SK-N-SH treated with all-trans-retinoic acid at 6 μM for 48 hours (cell line): ENCODE results near the gene DTNA.

Experiments
- ATAC-seq: fragments of 200-7000 bp; cut with Tn5 transposase; 3 replicates; pipeline ENCODE4 v1.9.1; 2020; ENCODE audit warnings: mild to moderate bottlenecking, moderate library complexity
- ARNTL ChIP-seq: fragments of 450-650 bp; formaldehyde crosslinking; IDR thresholded peaks from 2 replicates; pipeline ENCODE4 v1.5.0; 2020; ENCODE audit warnings: low read depth, mild to moderate bottlenecking, moderate library complexity, borderline replicate concordance
- BACH2 ChIP-seq: fragments of 250-450 bp; sonication (Bioruptor Pico); IDR thresholded peaks from 2 replicates; pipeline ENCODE4 v1.9.0; 2021; ENCODE audit warnings: mild to moderate bottlenecking, borderline replicate concordance
- CSDC2 ChIP-seq: fragments of 250-450 bp; sonication (Bioruptor Pico); IDR thresholded peaks from 2 replicates; pipeline ENCODE4 v1.5.0; 2020; ENCODE audit warnings: mild to moderate bottlenecking, moderate library complexity
- GLIS3 ChIP-seq: fragments of 250-450 bp; sonication (Bioruptor Pico); IDR thresholded peaks from 2 replicates; pipeline ENCODE4 v1.5.0; 2020; ENCODE audit warnings: mild to moderate bottlenecking, moderate library complexity
- ISL1 ChIP-seq: fragments of 250-450 bp; sonication (Bioruptor Pico); IDR thresholded peaks from 2 replicates; pipeline ENCODE4 v2.1.2; 2022; ENCODE audit warnings: mild to moderate bottlenecking, moderate library complexity
- OSR1 ChIP-seq: fragments of 250-450 bp; sonication (Bioruptor Pico); IDR thresholded peaks from 2 replicates; pipeline ENCODE4 v1.8.0; 2022; ENCODE audit warnings: moderate library complexity, mild to moderate bottlenecking, inconsistent platforms
- PPARA ChIP-seq: fragments of 250-450 bp; sonication (Bioruptor Pico); IDR thresholded peaks from 2 replicates; pipeline ENCODE4 v1.5.0; 2020; ENCODE audit warnings: mild to moderate bottlenecking, borderline replicate concordance
- RARB ChIP-seq: fragments of 250-450 bp; sonication (Bioruptor Pico); IDR thresholded peaks from 2 replicates; pipeline ENCODE4 v1.8.0; 2021; ENCODE audit warnings: mild to moderate bottlenecking, moderate library complexity
- SNAI2 ChIP-seq: fragments of 250-450 bp; sonication (Bioruptor Pico); IDR thresholded peaks from 2 replicates; pipeline ENCODE4 v1.5.0; 2020; ENCODE audit warnings: mild to moderate bottlenecking, moderate library complexity
- TCF4 ChIP-seq: fragments of 250-450 bp; sonication (Bioruptor Pico); IDR thresholded peaks from 2 replicates; pipeline ENCODE4 v1.8.0; 2021; ENCODE audit warnings: mild to moderate bottlenecking, moderate library complexity, borderline replicate concordance
- ZFP3 ChIP-seq: fragments of 250-450 bp; sonication (Bioruptor Pico); IDR thresholded peaks from 2 replicates; pipeline ENCODE4 v1.5.0; 2020; ENCODE audit warnings: mild to moderate bottlenecking, moderate library complexity
- ZFP30 ChIP-seq: fragments of 450-650 bp; formaldehyde crosslinking; IDR thresholded peaks from 2 replicates; pipeline ENCODE4 v1.5.0; 2022; ENCODE audit warnings: mild to moderate bottlenecking, moderate library complexity
- ZNF565 ChIP-seq: fragments of 450-650 bp; formaldehyde crosslinking; conservative IDR thresholded peaks from 2 replicates; pipeline ENCODE4 v1.5.0; 2020; ENCODE audit warnings: low read depth, mild to moderate bottlenecking, moderate library complexity
- ZNF70 ChIP-seq: fragments of 450-650 bp; formaldehyde crosslinking; IDR thresholded peaks from 2 replicates; pipeline ENCODE4 v1.5.0; 2020; ENCODE audit warnings: mild to moderate bottlenecking, moderate library complexity
- ZNF8 ChIP-seq: fragments of 450-650 bp; formaldehyde crosslinking; IDR thresholded peaks from 2 replicates; pipeline ENCODE4 v1.5.0; 2020; ENCODE audit warnings: mild to moderate bottlenecking, moderate library complexity
- TF ChIP-seq, protein P1 (sequence below): fragments of 250-450 bp; sonication (Bioruptor Pico); IDR thresholded peaks from 2 replicates; pipeline ENCODE4 v1.8.0; 2020; ENCODE audit warnings: mild to moderate bottlenecking, moderate library complexity, borderline replicate concordance
- TF ChIP-seq, protein P2 (sequence below): fragments of 250-450 bp; sonication (Bioruptor Pico); IDR thresholded peaks from 2 replicates; pipeline ENCODE4 v1.8.0; 2021; ENCODE audit warnings: low read depth, mild to moderate bottlenecking, moderate library complexity, borderline replicate concordance
- TF ChIP-seq, protein P3 (sequence below): fragments of 250-450 bp; sonication (Bioruptor Pico); IDR thresholded peaks from 2 replicates; pipeline ENCODE4 v1.5.0; 2020; ENCODE audit warnings: mild to moderate bottlenecking, moderate library complexity
- TF ChIP-seq, protein P4 (sequence below): fragments of 250-450 bp; sonication (Bioruptor Pico); IDR thresholded peaks from 2 replicates; pipeline ENCODE4 v1.5.1; 2021; ENCODE audit warnings: mild to moderate bottlenecking, moderate library complexity

Gene DTNA

DNA sequence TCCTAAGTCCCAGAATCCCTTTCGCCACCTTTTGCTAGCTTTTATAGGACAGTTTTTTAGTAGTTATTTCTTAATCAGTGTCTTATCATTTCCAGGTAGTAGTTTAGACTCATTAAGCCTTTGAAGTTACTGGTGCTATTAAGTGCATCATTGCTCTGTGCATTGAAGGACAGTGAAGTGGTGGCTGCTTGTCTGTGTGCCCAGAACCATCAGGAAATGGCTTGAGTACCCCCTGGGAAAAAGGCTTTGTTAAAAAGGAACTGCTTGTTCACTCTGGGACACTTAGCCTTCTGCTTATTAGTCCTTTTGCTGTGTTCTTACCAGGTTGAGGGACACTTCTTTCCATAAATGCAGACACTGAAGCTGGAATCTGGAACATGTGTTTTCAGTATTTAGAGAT, 30.0 kb downstream of the DTNA start (continued):
- TF ChIP-seq, protein P1, sequence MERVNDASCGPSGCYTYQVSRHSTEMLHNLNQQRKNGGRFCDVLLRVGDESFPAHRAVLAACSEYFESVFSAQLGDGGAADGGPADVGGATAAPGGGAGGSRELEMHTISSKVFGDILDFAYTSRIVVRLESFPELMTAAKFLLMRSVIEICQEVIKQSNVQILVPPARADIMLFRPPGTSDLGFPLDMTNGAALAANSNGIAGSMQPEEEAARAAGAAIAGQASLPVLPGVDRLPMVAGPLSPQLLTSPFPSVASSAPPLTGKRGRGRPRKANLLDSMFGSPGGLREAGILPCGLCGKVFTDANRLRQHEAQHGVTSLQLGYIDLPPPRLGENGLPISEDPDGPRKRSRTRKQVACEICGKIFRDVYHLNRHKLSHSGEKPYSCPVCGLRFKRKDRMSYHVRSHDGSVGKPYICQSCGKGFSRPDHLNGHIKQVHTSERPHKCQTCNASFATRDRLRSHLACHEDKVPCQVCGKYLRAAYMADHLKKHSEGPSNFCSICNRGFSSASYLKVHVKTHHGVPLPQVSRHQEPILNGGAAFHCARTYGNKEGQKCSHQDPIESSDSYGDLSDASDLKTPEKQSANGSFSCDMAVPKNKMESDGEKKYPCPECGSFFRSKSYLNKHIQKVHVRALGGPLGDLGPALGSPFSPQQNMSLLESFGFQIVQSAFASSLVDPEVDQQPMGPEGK (CRISPR knock-in tag): no peak
- TF ChIP-seq, all 23 proteins: peak for 0

DNA sequence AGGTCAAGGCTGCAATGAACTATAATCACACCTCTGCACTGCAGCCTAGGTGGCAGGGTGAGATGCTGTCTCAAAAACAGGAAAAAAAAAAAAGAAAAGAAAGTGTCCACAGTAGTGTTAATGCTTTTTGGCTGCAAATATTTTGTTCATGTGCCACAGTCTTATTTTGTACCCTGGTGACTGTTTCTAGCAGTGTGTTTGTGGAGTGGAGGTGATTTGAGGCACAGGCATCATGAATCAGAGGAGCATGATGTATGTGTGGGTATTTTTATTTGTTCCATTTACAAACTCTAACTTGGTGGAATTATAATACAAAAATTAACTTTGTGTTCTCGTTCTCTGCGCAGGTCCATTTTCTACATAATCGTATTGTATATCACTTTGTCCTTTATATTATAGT, 30.6 kb downstream of the DTNA start:
- no peak for ATAC-seq
- TF ChIP-seq ARNTL (CRISPR knock-in tag): no peak
- TF ChIP-seq, protein P2, sequence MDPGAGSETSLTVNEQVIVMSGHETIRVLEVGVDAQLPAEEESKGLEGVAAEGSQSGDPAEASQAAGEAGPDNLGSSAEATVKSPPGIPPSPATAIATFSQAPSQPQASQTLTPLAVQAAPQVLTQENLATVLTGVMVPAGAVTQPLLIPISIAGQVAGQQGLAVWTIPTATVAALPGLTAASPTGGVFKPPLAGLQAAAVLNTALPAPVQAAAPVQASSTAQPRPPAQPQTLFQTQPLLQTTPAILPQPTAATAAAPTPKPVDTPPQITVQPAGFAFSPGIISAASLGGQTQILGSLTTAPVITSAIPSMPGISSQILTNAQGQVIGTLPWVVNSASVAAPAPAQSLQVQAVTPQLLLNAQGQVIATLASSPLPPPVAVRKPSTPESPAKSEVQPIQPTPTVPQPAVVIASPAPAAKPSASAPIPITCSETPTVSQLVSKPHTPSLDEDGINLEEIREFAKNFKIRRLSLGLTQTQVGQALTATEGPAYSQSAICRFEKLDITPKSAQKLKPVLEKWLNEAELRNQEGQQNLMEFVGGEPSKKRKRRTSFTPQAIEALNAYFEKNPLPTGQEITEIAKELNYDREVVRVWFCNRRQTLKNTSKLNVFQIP (CRISPR knock-in tag): no peak
- TF ChIP-seq ISL1 (CRISPR knock-in tag): no peak
- TF ChIP-seq SNAI2 (CRISPR knock-in tag): no peak
- no peak for TF ChIP-seq TCF4 (CRISPR knock-in tag)
- TF ChIP-seq BACH2 (CRISPR knock-in tag): no peak
- TF ChIP-seq, protein P3, sequence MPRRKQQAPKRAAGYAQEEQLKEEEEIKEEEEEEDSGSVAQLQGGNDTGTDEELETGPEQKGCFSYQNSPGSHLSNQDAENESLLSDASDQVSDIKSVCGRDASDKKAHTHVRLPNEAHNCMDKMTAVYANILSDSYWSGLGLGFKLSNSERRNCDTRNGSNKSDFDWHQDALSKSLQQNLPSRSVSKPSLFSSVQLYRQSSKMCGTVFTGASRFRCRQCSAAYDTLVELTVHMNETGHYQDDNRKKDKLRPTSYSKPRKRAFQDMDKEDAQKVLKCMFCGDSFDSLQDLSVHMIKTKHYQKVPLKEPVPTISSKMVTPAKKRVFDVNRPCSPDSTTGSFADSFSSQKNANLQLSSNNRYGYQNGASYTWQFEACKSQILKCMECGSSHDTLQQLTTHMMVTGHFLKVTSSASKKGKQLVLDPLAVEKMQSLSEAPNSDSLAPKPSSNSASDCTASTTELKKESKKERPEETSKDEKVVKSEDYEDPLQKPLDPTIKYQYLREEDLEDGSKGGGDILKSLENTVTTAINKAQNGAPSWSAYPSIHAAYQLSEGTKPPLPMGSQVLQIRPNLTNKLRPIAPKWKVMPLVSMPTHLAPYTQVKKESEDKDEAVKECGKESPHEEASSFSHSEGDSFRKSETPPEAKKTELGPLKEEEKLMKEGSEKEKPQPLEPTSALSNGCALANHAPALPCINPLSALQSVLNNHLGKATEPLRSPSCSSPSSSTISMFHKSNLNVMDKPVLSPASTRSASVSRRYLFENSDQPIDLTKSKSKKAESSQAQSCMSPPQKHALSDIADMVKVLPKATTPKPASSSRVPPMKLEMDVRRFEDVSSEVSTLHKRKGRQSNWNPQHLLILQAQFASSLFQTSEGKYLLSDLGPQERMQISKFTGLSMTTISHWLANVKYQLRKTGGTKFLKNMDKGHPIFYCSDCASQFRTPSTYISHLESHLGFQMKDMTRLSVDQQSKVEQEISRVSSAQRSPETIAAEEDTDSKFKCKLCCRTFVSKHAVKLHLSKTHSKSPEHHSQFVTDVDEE (CRISPR knock-in tag): no peak

DNA sequence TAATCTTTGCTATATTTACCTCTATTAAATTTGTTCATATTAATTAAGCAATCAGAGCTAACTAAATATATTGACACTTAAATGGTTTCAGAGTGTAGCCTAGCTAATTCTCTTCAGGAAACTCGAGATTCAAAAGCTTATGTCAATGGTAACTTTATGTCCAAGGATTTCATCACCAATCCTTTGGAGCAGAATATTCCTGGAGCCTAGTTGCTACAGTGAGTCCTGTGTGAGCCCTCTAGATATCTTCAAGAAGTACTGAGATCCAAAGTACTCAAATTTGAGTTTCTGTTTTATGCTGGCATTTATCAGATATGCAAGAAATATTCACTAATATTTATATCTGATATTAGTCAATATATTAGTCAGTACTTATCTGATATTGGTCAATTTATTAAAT, 31.3 kb downstream of the DTNA start:
- ATAC-seq: no peak
- TF ChIP-seq ZNF8 (CRISPR knock-in tag) (no peak), RARB (CRISPR knock-in tag) (no peak), GLIS3 (CRISPR knock-in tag) (no peak), ARNTL (CRISPR knock-in tag) (no peak), BACH2 (CRISPR knock-in tag) (no peak), CSDC2 (no peak), OSR1 (CRISPR knock-in tag) (no peak), TCF4 (CRISPR knock-in tag) (no peak), ZFP3 (CRISPR knock-in tag) (no peak), PPARA (no peak), ZFP30 (CRISPR knock-in tag) (no peak)
- TF ChIP-seq, protein P2 (CRISPR knock-in tag): no peak
- TF ChIP-seq, protein P4, sequence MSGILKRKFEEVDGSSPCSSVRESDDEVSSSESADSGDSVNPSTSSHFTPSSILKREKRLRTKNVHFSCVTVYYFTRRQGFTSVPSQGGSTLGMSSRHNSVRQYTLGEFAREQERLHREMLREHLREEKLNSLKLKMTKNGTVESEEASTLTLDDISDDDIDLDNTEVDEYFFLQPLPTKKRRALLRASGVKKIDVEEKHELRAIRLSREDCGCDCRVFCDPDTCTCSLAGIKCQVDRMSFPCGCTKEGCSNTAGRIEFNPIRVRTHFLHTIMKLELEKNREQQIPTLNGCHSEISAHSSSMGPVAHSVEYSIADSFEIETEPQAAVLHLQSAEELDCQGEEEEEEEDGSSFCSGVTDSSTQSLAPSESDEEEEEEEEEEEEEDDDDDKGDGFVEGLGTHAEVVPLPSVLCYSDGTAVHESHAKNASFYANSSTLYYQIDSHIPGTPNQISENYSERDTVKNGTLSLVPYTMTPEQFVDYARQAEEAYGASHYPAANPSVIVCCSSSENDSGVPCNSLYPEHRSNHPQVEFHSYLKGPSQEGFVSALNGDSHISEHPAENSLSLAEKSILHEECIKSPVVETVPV (CRISPR knock-in tag): no peak

DNA sequence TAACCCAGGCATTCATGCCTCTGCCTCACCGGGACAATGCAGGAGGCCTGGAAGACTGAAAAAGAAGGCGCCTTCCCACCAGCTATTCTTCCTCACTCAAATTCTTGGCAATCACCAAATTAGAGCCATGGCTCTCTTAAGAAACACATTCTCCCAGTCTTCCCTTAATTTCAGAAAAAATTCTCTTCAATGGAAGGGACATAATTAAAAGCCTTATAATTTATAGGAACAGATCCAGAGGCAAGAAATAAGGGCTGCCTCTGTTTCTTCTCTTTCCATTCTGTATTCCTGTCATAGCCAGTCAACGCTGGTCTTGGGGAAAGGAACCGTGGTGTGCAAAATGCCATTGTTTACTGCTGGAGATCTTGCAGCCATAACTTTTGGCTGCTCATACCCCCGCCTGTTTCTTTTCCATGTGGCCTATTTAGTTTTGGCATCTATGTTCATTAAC, 32.8 kb downstream of the DTNA start:
- TF ChIP-seq RARB (CRISPR knock-in tag) (no peak), TCF4 (CRISPR knock-in tag) (no peak), ZFP30 (CRISPR knock-in tag) (no peak), PPARA (no peak), ZNF70 (CRISPR knock-in tag) (no peak), ZNF565 (CRISPR knock-in tag) (no peak), ZNF8 (CRISPR knock-in tag) (no peak), CSDC2 (no peak)
- TF ChIP-seq, protein P3 (CRISPR knock-in tag): no peak
- ATAC-seq: no peak
